AG09309 (cell line): ENCODE measurements around the gene CALN1.

Source experiments
- DNase-seq: peaks from one replicate; pipeline ENCODE4 v3.0.0-alpha.2; 2010; ENCODE audit warnings: low read depth
- H3K4me3 ChIP-seq: 2 replicates; pipeline ENCODE4 v1.5.1; 2011; ENCODE audit warnings: mild to moderate bottlenecking, low read depth, low read length, moderate library complexity; ENCODE audit not compliant: control insufficient read depth
- TF ChIP-seq, protein P1 (sequence below): IDR thresholded peaks from 2 replicates; pipeline ENCODE4 v1.5.1; 2011; ENCODE audit warnings: mild to moderate bottlenecking, low read depth, low read length, inconsistent platforms; ENCODE audit not compliant: insufficient read depth, control insufficient read depth; ENCODE audit errors: missing control alignments

The CALN1 gene

DNA sequence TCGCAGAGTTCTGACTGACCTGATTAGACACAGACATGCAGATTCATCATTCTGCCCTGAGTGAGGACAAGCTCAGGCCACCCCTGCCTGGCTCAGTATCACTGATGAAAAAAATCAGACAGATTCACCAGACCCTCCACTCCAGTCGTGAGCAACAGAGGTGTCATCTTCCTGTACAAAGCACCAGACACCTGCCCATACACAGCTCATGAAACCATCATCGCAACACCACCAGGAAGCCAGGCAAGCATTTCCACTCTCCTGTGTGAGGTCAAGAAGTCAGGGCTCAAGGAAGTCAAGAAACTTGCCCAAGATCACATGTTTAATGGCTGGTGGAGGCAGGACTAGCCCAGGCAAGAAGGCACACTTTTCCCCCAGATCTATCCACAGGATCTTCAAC, 163.0 kb downstream of the CALN1 start:
- H3K4me3 ChIP-seq, result no peak overlapping the region
- TF ChIP-seq, protein P1, sequence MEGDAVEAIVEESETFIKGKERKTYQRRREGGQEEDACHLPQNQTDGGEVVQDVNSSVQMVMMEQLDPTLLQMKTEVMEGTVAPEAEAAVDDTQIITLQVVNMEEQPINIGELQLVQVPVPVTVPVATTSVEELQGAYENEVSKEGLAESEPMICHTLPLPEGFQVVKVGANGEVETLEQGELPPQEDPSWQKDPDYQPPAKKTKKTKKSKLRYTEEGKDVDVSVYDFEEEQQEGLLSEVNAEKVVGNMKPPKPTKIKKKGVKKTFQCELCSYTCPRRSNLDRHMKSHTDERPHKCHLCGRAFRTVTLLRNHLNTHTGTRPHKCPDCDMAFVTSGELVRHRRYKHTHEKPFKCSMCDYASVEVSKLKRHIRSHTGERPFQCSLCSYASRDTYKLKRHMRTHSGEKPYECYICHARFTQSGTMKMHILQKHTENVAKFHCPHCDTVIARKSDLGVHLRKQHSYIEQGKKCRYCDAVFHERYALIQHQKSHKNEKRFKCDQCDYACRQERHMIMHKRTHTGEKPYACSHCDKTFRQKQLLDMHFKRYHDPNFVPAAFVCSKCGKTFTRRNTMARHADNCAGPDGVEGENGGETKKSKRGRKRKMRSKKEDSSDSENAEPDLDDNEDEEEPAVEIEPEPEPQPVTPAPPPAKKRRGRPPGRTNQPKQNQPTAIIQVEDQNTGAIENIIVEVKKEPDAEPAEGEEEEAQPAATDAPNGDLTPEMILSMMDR, result no peak
- DNase-seq, result no peak

DNA sequence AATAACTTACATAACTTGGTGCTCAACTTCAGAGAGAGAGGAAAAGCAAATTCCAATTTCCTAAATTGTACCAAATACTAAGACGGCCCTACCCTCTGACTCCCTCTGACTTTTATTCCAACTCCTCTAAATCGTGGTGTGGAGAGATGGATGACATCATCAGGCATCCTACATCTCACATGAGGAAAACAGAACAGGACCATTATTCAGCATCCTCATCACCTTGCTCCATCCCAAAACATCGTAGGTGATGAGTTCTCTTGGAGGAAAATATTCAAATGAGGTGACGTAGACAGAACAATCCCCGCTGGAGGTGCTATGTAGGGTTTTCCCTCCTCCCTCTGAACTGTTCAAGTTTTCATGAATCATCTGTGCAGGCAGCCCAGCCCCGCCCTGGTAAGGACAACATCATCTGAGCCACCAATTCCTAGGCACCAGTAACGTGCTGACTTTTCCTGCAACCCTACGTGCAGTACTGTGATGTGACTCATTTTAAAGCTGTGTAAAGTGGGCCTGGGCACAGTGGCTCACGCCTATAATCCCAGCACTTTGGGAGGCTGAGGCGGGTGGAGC, 167.2 kb downstream of the CALN1 start:
- no peak for DNase-seq
- TF ChIP-seq, protein P1, result no peak

DNA sequence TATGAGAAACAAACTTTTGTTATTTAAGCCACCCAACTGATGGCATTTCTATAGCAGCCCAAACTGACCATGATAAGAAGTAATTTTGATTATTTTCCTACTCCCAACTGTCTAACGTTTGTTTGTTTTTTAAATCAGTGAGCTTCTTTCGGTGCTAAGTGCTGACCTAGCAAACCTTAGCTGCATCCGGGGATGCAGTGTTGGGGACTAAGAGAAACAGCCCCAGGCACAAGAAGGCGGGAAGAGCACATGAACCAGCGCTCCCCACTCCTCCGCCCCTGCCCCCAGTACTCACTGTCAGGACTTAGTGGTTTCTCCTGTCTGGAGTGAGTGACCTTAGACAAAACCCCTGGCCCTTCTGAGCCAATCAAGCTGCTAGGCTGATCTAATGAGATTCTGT, 168.8 kb downstream of the CALN1 start:
- TF ChIP-seq, protein P1, result no peak
- DNase-seq, result no peak
- no peak overlapping the region for H3K4me3 ChIP-seq

More for the DNA sequence above, 167.2 kb downstream of the CALN1 start:
- no peak overlapping the region for H3K4me3 ChIP-seq

DNA sequence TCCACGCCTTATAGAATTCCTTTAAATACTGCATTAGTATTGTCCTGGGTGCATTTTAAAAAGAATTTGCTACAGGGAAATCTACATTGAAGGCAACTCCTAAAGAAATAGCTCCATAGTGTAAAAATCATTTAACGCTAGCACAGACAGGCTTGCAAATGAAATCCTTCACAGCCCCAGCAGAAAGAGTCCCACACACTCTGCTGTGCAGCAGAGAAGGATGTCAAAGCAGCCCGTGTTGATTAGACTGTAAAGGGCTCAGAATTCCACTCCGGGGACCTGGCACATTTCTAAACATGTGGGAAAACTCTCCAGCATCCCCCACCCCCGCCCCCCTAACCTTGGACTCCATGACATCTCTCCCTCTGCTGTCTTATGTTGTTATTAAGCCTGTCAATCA, 176.8 kb downstream of the CALN1 start:
- TF ChIP-seq, protein P1, result no peak
- DNase-seq, result no peak
- H3K4me3 ChIP-seq, result no peak overlapping the region

DNA sequence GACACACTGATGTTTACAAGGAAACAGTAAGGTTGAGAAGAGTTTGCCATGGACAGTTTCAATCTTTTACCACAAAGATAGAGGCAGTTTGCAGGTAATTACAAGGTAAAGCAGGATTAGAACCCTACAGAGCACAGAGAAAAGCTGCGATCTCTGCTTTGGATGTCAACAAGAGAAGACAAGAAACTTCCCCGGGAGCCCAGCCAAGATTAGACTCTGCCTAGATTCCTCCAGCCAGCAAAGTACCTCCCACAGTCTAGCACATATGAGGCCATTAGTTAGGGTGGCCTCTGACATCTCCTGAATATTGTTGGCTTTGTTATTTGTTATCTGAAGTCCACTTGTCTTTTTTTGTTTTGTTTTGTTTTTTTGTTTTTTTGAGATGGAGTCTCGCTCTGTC, 178.1 kb downstream of the CALN1 start:
- no peak overlapping the region for H3K4me3 ChIP-seq
- no peak for DNase-seq
- TF ChIP-seq, protein P1, result no peak

DNA sequence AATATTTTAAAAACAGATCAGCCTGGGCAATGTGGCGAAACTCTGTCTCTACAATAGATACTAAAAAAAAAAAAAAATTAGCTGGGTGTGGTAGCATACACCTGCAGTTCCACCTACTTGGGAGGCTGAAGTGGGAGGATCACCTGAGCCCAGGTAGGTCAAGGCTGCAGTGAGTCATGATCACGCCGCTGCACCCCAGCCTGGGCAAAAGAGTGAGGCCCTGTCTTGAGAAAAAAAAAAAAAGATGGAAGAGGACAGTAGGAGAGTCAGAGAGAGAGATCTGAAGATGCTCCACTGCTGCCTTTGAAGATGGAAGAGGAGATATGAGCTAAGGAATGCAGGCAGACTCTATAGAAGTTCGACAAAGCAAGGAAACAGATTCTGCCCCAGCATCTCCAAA, 181.9 kb downstream of the CALN1 start:
- TF ChIP-seq, protein P1, result no peak
- no peak for DNase-seq
- H3K4me3 ChIP-seq, result no peak overlapping the region

DNA sequence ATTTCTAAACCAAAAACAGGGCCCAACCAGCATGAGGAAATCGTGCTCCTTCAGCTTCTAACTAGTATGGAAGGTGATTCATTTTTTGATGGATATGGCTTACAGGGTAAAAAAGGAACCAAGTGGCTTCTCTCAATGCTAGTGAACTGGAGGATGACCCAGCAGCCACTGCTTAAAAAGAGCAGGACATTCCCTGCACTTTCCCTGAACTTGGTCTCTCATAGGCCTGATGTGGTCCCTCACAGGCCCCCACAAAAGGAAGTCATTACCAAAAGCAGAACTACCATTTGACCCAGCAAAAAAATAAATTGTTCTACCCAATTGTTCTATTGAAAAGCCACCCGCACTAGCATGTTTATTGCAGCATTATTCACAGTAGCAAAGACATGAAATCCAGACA, 188.8 kb downstream of the CALN1 start:
- DNase-seq, result no peak
- TF ChIP-seq, protein P1, result no peak
- no peak overlapping the region for H3K4me3 ChIP-seq
